GM12878 (cell line): ENCODE data around the gene LKAAEAR1. TPM values are rescaled to one million over a fixed set of nuclear protein-coding genes. Genes with fewer than 3 reads are reported as not detected.

Experiments used
- ATF7 ChIP-seq: fragments of 450-650 bp; IDR thresholded peaks from 2 replicates; pipeline ENCODE4 v1.6.1; 2016; ENCODE audit warnings: low read depth, mild to moderate bottlenecking
- BCL3 ChIP-seq: IDR thresholded peaks from 2 replicates; pipeline ENCODE4 v1.6.1; 2011; ENCODE audit warnings: borderline replicate concordance, low read depth, mild to moderate bottlenecking, moderate library complexity, low read length; ENCODE audit not compliant: insufficient read depth, poor library complexity, severe bottlenecking
- BHLHE40 ChIP-seq, 2 experiments: fragments of 450-650 bp in 1 of 2; IDR thresholded peaks; 2 replicates each; pipeline ENCODE4 v1.6.1; 2011 to 2017; ENCODE audit warnings: low read depth in 2 of 2, borderline replicate concordance in 1 of 2, improper control_type of control experiment in 1 of 2, low read length in 1 of 2, mild to moderate bottlenecking in 1 of 2
- CEBPB ChIP-seq, 2 experiments: fragments of 150-350 bp in 1 of 2; IDR thresholded peaks; 2 replicates each; pipeline ENCODE4 v1.6.1; 2012 to 2014; ENCODE audit warnings: low read depth in 2 of 2, low read length in 2 of 2, borderline replicate concordance in 1 of 2, inconsistent platforms in 1 of 2
- ESRRA ChIP-seq: IDR thresholded peaks from 2 replicates; pipeline ENCODE4 v1.6.1; 2012; ENCODE audit warnings: mild to moderate bottlenecking, low read length, improper control_type of control experiment
- FOXM1 ChIP-seq: IDR thresholded peaks from 2 replicates; pipeline ENCODE4 v1.6.1; 2012; ENCODE audit warnings: low read depth, mild to moderate bottlenecking, inconsistent platforms, low read length, moderate library complexity
- HDAC6 ChIP-seq: fragments of 200-600 bp; sonication (generic); IDR thresholded peaks from one replicate; pipeline ENCODE4 v1.8.0; 2017; ENCODE audit warnings: antibody characterized with exemption; ENCODE audit not compliant: unreplicated experiment
- MTA2 ChIP-seq: fragments of 450-650 bp; IDR thresholded peaks from 2 replicates; pipeline ENCODE4 v1.6.1; 2016; ENCODE audit warnings: low read depth, mild to moderate bottlenecking, moderate library complexity
- NBN ChIP-seq: fragments of 450-650 bp; IDR thresholded peaks from 2 replicates; pipeline ENCODE4 v1.6.1; 2016
- POLR2AphosphoS5 ChIP-seq: IDR thresholded peaks from 2 replicates; pipeline ENCODE4 v1.6.1; 2011; ENCODE audit warnings: mild to moderate bottlenecking, low read length, inconsistent platforms
- RAD51 ChIP-seq: fragments of 450-650 bp; IDR thresholded peaks from 2 replicates; pipeline ENCODE4 v1.6.1; 2016; ENCODE audit warnings: moderate library complexity, mild to moderate bottlenecking, inconsistent platforms
- RELA ChIP-seq: fragments of 450-650 bp; IDR thresholded peaks from 2 replicates; pipeline ENCODE4 v1.8.0; 2014; ENCODE audit warnings: borderline replicate concordance; ENCODE audit not compliant: partially characterized antibody
- SKIL ChIP-seq: fragments of 450-650 bp; IDR thresholded peaks from 2 replicates; pipeline ENCODE4 v1.6.1; 2017; ENCODE audit warnings: mild to moderate bottlenecking, low read depth, inconsistent platforms; ENCODE audit not compliant: poor library complexity, severe bottlenecking
- WRNIP1 ChIP-seq: IDR thresholded peaks from 2 replicates; pipeline ENCODE4 v1.6.1; 2011; ENCODE audit warnings: low read depth, low read length, improper control_type of control experiment, borderline replicate concordance
- ZBTB40 ChIP-seq: fragments of 450-650 bp; IDR thresholded peaks from 2 replicates; pipeline ENCODE4 v1.6.1; 2016; ENCODE audit warnings: mild to moderate bottlenecking, moderate library complexity, borderline replicate concordance
- ZNF622 ChIP-seq: fragments of 450-650 bp; IDR thresholded peaks from 2 replicates; pipeline ENCODE4 v1.6.1; 2017; ENCODE audit warnings: mild to moderate bottlenecking, inconsistent platforms
- polyA plus RNA-seq, 11 experiments: library from polyadenylated mRNA; depleted of rRNA in 4 of 11; unstranded in 6 of 11; stranded (reverse) in 5 of 11; fragments of >200 nt; fragmentation: Nextera tagmentation in 4 of 11; fragmentation: Illumina TruSeq in 1 of 11; extraction: Ambion mirVana in 4 of 11; extraction: Trizol in 1 of 11; gene quantifications; 1 replicate in 1 of 11; 2 replicates in 10 of 11; pipeline versions ENCODE4 v1.2.1 to v1.2.3, GENCODE V29; 2011 to 2016; ENCODE audit warnings: inconsistent platforms in 2 of 11, missing spikeins in 2 of 11, low read depth in 1 of 11
- total RNA-seq, 4 experiments: library from RNA; depleted of rRNA in 3 of 4; stranded (reverse); fragments of >200 nt in 3 of 4; fragmentation: Illumina TruSeq in 1 of 4; extraction: Trizol in 1 of 4; gene quantifications; 2 replicates each; pipeline versions ENCODE4 v1.2.1 to v1.2.3, GENCODE V29; 2013 to 2021
- TF ChIP-seq, protein P1 (sequence below): fragments of 450-650 bp; IDR thresholded peaks from 2 replicates; pipeline ENCODE4 v1.6.1; 2017; ENCODE audit warnings: mild to moderate bottlenecking
- TF ChIP-seq, protein P2 (sequence below): IDR thresholded peaks from 2 replicates; pipeline ENCODE4 v1.6.1; 2012; ENCODE audit warnings: low read depth, low read length, improper control_type of control experiment

The LKAAEAR1 gene
- total and polyA plus RNA-seq, 10 of the 15 experiments (the other 5 are each of a cell fraction or from before 2014, with no cell fraction given), result not detected

DNA sequence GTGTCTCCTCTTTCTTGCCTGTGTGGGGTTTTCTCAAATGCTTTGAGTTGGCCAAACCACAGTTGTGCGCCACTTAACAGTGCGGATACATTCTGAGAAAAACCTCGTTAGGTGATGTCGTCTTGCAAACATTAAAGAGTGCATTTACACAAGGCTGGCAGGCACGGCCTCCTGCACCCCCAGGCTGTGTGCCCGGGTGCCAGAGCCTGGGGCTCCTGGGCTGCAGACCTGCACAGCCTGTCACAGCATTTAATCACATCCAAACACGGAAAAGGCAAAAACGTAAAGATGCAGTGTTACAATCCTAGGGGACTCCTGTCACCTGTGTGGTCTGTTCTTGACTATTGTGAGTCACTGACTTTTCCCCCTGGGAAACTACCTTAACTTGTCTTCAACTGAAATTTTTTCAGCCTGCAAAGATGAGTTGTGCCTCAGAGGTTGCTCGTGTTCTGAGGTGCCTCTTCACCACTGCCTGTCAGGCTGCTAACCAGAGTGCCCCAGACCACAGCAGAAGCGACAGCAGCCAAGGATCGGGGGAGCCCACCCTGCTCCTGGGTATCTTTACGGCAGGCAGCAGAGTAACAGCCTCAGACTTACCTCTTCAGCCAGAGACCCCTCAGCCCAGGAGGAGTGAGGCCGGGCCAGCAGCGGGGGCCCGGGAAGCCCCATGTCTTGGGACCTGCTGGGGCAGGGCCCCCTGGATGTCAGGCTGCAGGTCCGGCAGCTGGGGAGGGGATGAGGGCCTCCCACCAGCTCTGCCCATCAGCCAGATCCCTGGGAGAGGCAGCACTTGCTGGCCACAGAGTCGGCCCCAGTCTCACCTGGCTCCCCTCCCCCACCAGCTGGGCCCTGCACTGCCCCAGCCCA, 48.9 kb downstream of the LKAAEAR1 start (continued):
- TF ChIP-seq ZBTB40 (no peak; the same call in 1 of the 2 replicates), POLR2AphosphoS5 (0 out of 2 replicates have a peak, but pooled peaks have one; percentile 34), ESRRA (no peak), NBN (peak; percentile 76), RAD51 (no peak), SKIL (peak; percentile 31), MTA2 (peak; percentile 72), CEBPB (IDR thresholded peaks at IDR 0.05; ENCODE audit: borderline replicate concordance in 1 of 2, low read depth in 2 of 2, low read length in 2 of 2) (no peak), HDAC6 (no peak), RELA (peak; percentile 13), ATF7 (peak; percentile 66), BCL3 (peak; percentile 13), WRNIP1 (no peak), FOXM1 (no peak), BHLHE40 (IDR thresholded peaks at IDR 0.05; ENCODE audit: borderline replicate concordance in 1 of 2, low read depth in 2 of 2, low read length in 1 of 2) (peak; percentile 5 to 59; a peak in 3 of 4 replicates), ZNF622 (no peak)
- TF ChIP-seq, protein P1, sequence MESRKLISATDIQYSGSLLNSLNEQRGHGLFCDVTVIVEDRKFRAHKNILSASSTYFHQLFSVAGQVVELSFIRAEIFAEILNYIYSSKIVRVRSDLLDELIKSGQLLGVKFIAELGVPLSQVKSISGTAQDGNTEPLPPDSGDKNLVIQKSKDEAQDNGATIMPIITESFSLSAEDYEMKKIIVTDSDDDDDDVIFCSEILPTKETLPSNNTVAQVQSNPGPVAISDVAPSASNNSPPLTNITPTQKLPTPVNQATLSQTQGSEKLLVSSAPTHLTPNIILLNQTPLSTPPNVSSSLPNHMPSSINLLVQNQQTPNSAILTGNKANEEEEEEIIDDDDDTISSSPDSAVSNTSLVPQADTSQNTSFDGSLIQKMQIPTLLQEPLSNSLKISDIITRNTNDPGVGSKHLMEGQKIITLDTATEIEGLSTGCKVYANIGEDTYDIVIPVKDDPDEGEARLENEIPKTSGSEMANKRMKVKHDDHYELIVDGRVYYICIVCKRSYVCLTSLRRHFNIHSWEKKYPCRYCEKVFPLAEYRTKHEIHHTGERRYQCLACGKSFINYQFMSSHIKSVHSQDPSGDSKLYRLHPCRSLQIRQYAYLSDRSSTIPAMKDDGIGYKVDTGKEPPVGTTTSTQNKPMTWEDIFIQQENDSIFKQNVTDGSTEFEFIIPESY, result 0 out of 2 replicates have a peak, but pooled peaks have one; percentile 26
- TF ChIP-seq, protein P2, sequence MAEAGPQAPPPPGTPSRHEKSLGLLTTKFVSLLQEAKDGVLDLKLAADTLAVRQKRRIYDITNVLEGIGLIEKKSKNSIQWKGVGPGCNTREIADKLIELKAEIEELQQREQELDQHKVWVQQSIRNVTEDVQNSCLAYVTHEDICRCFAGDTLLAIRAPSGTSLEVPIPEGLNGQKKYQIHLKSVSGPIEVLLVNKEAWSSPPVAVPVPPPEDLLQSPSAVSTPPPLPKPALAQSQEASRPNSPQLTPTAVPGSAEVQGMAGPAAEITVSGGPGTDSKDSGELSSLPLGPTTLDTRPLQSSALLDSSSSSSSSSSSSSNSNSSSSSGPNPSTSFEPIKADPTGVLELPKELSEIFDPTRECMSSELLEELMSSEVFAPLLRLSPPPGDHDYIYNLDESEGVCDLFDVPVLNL, result no peak
